ENCODE measurements around the gene LYPD5.
"Not testable (repeated sequence)": the region's sequence is repeated elsewhere in the genome, so short reads cannot be mapped to it uniquely, and the experiment has no call there.

LYPD5 gene

DNA sequence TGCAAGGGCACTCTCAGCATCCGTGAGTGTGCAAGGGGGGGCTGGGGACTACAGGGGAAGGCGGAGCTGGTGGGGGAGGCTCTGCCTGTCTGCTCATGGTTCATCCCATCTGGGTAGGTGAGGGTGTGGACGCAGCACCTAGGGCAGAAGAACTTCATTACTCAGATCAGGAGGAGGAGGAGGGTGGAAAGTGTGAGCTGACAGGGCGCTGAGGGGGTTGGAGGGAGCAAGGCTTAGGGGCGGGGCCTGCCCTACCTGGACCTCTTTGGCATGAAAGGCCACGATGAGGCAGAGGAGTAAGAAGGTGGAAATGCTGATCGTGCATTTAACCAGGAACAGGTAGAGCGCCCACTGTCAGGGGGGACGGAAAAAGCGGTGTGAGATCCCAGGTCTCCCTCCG is 26.0 kb downstream of the LYPD5 start:
- no peak for FAIRE-seq

DNA sequence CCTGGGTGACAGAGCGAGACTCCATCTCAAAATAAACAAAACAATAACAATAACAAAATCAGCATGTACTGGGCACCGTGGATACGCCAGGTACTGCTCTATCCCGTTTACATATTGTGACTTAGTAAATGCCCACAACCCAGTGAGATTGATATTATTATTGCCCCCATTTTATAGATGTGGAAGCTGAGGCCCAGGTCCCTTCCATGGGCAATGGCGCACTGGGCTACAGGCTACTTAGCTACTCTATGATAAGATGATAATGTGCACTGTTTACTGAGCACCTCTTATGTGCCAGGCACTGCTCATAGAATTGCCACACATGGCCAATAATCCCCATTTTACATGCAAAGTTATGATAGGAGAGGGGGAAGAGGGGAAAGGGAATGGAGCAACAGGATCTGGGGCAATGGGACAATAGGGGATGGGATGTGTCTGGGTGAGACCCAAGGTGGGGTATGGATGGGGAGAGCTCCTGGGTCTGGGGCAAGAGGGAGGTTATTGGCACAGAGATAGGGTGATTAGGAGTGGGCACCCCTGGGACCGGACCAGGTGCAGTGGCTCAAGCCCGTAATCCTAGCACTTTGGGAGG is 26.9 kb downstream of the LYPD5 start:
- FAIRE-seq = no peak

DNA sequence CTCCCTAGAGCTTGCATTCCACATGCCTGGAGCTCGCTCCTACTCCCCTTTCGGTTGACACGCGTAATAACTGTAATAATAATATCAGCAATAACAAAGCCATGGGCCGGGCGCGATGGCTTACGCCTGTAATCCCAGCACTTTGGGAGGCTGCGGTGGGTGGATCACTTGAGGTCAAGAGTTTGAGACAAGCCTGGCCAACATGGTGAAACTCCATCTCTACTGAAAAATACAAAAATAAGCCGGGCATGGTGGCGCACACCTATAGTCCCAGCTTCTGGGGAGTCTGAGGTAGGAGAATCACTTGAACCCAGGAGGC is 27.3 kb downstream of the LYPD5 start:
- not testable (repeated sequence) for FAIRE-seq

DNA sequence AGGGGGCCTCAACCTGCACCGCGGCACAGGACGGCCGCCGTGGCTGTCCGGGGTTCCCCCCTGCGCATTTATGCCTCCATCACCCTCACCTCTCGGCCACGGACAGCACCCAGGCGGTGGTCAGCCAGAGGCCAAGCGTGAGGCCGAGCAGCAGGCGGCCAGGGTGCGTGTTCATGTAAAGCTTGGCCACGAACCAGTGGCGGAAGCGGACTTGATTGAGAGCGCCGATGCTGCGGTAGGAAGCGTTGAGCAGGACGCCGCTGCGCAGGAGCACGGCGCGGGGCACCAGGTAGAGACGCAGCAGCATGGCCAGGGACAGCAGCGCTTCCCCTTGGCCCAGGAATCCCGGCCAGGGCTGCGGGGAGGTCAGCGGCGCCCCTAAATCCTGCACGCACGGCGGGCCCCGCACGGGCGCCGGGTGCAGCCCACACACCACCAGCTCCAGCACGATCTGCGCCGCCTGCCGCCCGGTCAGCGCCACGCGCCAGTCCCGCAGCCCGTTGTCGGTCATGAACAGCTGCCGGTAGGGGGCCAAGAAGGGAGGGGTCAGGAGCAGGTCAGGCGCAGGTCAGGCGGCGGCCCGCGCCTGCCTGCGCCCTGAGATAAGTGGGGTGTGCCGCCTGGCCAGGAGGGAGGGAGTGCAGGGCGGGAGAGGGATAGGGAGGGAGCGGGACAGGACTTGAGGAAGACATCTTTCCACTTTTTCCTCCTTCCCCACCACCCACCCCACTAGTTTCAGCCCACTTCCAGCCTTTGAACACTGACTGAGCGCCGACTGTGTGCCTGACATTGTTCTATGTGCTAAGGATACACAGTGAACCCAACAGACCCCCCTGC is 27.9 kb downstream of the LYPD5 start:
- FAIRE-seq = no peak

DNA sequence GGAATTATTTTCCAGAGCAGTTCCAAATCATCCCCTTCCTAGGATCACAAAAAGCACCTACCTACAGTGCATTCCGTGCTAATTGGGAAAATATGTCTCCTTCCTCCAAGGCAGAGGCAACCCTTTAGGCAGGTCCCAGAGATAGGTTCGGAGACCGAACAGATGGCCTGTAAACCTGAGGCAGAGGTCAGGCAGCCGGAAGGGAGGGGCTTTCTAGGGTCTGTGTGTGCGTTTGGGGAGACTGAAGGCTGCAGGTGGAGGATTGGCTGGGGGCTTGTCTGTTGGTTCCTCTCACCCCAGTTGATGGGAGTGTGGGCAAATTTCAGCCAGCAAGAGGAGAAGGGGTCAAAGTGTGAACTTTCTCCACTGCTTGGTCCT is 28.5 kb downstream of the LYPD5 start:
- no peak for FAIRE-seq

DNA sequence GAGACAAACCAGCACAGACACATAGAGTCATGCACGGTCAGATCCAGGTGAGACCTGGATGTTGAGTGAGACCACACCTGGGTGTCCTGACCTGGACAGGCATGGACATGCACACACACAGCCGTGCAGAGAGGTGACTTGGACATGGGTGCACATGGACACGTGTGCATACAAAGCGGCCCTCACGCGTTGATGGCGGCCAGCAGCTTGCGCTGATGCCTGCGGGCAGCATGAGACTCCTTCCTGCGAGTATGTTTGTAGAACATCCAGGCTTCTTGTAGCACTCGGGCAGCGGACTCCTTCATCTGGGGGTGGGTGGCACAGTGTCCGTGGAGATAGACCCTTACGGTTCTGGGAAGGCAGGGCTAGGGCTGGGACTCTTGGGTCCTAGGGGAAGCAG is 33.0 kb downstream of the LYPD5 start:
- FAIRE-seq = no peak

DNA sequence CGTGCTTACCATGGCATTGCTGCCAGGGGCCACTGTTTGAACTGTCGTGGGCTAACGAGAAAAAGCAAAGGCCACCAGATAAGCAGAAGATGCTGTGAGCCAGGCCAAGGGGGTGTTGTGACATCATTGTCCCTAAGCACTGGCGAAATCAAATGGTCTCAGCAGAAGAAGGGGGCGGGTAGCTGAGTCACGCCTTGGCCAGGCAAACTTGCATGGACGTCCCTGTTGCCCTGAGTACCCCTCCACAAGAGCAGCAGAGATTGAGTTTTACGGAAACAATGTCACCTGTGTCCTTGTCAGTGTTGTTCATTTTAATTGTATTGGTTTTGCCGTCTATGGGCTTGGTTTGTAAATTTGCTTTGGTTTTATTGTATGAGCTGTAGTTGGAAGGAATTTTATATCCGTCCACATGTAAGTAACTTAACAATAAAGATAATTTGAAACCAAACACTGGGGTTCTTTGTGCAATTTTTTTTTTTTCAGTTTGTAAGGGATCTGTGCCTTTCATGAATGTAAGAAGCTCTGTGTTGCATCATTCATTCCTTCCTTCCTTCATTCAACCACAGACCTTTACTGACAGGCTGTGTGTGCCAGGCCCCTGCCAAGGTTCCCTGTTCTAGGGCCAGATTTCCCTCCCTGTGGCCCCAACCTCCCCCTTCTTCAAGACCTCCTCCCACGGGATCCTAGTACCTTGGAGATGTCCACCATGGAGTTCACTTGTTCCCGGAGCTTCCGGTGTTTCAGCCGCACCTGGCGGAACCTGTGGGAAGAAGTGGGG is 33.8 kb downstream of the LYPD5 start:
- no peak for FAIRE-seq

DNA sequence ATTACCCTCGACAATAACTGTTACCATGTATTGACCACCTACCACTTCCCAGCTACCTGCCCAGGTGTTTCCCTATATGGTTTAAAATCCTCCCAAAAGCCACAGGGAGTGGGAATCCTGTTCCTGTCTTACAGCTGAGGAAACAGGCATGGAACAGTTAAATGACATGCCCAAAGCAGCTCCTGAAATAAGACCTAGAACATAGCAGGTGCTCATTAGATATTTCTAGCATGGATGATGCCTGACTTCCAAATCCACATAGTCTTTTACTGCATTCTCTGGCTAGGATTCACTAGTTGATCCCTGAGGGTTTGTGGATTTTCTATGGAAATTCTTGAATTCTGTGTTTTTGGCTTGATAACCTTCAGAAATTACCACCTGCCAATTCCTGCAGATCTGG is 34.4 kb downstream of the LYPD5 start:
- no peak for FAIRE-seq

DNA sequence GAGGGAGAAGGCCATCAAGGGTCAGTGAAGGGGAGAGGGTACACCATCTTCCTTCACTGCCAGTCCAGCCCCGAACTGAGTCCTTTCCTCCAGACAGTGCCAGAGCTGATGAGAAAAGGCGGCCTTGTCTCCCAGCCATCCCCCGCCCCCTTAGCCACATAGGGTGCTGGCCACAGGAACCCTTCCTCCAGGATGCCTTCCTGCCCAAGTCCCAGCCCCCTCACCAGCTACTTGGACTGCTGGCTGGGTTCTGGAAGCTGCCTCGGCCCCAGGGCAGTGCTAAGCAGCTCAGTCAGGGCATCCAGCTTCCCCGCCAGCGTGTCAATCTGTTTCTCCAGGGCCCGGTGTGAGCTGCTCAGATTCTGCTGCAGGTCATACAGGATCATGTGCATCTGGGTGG is 34.9 kb downstream of the LYPD5 start:
- no peak for FAIRE-seq

DNA sequence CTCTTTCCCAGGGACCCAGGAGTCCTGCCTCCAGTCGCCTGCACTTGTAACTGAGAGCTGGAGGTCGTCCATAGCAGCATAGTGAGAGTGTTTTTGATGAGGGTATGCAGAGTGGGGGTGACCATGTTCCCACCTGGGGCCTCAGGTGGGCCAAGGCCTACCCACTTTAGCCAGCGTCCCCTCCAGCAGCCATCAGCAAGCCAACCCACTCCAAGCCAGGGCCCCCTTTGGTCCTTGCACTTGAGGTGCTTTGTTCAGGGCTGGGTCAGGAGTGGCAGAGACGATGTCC is 35.5 kb downstream of the LYPD5 start:
- FAIRE-seq = no peak

DNA sequence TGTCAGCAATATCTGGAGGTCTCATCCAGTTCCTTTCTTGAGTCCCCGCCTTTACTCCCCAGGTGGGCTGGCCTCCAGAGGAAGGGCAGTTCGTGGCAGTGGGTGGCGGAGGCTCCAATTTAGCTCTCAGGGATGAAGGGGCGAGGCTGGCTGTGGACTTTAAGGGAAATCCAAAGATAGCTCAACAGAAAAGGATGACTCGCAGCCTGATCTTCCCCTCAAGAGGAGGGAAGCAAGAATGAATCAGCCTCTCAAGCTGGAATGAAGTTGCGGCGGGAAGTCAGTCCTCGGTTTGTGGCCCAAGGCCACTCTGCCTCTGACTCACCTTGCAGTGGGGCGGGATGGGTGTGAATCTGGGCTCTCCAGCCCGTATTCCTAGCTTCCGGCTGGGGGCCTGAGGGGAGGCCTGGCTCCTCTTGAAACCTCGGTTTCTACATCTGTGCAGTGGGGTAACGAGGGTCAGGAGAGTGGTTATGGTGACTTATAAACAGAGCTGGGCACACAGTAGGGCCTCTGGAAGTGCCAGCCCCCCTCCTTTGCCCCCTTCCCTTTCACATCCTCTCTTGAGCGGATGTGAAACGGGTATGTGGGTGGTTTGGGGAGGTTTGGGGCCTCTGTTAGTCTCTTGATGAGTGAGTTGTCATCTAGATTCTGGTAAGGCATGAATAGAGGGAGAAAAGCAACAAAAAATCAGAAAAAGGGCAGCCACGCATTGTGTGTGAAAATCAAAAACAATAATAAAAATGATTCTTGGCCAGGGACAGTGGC is 37.0 kb downstream of the LYPD5 start:
- no peak for FAIRE-seq

DNA sequence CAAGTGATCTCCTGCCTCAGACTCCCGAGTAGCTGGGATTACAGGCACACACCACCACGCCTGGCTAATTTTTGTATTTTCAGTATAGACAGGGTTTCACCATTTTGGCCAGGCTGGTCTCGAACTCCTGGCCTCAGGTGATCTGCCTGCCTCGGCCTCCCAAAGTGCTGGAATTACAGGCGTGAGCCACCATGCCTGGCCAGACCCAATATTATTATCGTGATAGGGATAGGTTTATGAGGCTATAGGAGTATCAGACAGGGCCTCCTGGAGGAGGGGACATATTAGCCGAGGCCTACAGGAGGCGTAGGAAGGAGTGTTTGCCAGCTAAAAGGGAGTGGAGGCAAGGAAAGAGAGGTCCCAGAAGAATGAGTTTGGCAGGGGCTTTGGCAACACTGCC is 37.6 kb downstream of the LYPD5 start:
- not testable (repeated sequence) for FAIRE-seq

DNA sequence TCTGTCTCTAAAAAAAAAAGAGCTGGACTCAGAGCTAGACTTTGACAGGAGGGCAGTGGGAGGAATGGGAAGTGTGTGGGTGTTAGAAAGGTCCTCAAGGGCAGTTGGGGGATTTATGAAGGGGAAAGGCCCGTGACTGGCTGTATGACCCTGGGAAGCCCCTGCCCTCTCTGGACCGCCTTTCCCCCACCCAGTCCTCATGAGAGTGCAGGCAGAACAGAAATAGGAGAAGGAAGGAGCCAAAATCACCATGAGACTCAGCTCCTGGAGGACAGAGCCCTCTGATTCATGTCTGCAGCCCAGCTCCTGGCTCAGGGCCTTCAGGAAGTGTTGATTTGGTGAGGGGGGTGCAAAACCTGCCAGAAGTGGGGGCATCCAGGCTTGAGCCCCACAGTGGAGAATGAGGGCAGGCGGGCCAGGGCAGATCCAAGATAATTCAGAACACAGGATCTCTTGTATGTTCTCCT is 38.7 kb downstream of the LYPD5 start:
- no peak for FAIRE-seq

DNA sequence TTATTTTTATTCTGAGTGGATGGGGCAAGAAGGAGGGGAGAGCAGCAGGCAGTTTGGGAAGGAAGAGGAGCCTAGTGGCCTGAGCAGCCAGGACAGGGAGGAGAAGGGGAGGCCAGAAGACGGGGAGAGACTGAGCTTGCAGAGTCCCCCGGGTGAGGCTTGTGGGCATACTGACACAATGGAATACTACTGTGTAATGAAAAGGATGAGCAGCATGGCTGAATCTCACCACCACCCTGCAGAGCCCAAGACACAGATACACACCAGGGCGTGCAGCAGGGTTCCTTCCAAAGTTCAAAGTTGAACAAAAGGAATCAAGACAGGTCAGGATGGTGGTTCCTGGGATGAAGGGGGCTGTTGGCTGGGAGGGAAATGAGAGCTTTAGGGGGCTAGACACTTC is 39.4 kb downstream of the LYPD5 start:
- no peak for FAIRE-seq

DNA sequence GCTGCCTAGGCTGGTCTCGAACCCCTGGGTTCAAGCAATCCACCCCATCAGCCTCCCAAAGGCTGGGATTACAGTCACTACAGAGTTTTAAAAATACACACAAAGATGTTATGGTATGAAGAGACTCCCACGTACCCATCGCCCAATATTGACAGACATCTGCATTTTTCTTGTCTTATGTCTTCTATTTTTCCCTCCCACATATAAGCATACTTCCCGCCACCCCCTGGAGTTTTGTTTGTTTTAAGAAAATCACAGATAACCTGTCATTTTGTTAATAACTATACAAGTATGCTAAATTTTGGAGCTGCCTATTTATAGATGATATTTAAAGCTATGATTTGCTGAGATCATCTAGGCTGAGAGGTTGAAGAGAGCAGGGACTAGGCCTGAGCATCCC is 41.3 kb downstream of the LYPD5 start:
- FAIRE-seq = no peak

DNA sequence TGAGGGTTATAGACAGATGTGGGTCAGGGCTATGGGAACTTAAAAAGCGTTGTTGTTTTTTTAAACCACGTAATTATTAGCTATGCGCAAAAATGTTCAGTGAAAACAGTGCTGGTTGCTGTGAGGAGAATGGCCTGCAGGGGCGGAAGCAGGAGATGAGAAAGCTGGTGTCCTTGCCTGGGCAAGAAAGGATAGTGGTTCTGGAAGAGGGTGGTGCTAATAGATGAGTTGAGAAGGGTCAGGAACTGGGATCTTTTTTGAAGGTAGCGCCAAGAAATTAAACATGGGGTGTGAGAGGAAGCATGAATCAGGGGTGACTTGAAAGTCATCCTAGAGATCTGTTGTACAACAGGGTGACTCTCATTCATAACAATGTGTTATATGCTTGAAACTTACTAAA is 42.7 kb downstream of the LYPD5 start:
- FAIRE-seq = no peak

DNA sequence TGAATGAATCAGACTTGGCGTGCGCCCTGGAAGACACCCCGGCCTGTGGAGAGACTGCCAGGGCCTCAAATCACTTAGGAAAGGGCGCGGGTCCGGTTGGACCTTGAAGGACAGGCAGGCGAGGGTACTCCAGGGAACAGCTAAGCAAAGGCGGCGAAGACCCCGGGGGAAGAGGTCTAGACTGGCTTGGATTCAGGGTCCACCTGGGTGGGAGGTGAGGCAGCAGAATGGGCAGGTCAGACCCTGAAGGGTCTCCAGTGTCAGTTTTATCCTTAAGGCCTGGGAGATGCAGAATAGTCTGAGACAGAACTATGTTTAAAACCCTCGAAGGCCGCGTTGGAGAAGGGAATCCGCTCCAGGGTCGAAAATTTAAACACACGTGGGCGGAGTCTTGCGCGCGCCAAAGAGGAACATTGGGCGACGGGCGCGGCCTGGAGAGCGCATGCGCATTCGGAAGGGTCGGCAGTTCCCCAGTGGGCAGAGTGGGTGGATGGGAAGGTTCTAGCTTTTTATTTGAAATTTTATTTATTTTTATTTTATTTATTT is 46.9 kb downstream of the LYPD5 start:
- FAIRE-seq = peak; percentile 95

DNA sequence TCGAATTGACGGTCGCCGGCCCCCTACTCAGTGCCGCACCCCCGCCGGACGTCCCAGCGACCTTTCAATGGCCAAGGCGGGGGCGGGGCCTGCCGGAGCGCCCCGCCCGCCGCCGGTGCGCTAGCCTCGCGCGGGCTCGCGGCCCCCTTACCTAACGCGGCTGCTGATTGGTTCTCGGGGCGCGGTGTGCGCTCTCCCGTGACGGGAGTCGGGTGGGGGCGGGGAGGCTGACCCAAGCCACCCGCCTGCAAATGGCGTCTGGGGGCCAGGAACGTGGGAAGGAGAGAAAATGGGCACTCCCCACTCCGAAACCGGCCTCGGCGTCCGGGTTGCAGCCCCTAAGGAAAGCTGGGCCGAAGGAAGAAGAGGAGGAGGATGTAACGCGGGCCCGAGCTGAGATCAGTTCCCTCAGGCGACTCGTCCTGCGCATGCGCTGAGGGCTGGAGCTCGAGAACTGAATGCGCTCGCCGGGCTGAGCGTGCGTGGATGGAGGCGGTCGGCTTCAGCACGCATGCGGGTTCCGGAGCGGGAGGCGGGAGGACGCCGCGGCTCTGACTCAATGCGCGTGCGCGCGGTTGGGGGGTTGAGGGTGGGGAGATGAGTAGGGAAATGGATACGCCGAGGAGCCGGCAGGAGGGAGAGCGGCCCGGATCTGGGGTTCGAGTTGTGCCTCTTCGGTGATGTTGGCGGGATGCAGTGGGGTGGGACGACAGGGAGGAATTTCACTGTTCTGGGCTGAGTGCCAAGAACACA is 47.6 kb downstream of the LYPD5 start, which contains the start of gene SMG9:
Gene SMG9, minus strand, starts transcription at position 460 of the 753 bp plus-strand sequence. CDS start 4,221 bp downstream, outside the sequence.
- FAIRE-seq = peak; percentile 69

DNA sequence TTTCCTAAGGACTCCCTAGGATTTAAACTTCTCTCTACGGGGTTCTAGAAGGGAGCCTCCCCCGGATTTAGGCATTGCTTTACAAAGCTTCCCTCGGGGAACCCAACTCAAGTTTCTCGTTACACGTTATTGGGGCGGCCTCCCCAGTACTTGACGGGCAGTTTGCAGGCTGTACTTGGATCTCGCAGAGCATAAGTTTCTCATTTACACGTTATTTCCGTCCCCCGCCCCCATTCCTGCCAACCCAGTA is 48.1 kb downstream of the LYPD5 start:
- no peak for FAIRE-seq

DNA sequence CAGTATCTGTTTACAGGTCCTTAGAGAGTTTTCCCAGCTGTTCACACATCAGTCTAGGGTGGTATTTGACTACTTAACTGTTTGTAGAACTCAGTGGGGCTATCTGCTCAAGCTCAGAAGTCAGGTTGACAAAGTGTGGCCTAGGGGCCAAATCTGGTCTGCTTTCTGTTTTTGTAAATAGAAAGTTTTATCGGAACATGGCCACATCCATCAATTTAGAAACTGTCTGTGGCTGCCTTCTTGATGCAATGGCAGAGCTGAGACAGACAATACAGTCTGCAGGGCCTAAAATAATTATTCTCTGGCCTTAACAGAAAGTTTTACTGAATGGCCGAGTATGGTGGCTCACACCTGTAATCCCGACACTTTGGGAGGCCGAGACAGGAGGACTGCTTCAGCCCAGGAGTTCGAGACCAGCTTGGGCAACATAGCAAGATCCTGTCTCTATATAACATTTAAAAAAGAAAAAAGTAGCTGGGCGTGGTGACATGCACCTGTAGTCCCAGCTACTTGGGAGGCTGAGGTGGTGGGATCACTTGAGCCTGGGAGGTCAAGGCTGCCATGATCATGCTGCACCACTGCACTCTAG is 49.9 kb downstream of the LYPD5 start:
- FAIRE-seq = no peak

DNA sequence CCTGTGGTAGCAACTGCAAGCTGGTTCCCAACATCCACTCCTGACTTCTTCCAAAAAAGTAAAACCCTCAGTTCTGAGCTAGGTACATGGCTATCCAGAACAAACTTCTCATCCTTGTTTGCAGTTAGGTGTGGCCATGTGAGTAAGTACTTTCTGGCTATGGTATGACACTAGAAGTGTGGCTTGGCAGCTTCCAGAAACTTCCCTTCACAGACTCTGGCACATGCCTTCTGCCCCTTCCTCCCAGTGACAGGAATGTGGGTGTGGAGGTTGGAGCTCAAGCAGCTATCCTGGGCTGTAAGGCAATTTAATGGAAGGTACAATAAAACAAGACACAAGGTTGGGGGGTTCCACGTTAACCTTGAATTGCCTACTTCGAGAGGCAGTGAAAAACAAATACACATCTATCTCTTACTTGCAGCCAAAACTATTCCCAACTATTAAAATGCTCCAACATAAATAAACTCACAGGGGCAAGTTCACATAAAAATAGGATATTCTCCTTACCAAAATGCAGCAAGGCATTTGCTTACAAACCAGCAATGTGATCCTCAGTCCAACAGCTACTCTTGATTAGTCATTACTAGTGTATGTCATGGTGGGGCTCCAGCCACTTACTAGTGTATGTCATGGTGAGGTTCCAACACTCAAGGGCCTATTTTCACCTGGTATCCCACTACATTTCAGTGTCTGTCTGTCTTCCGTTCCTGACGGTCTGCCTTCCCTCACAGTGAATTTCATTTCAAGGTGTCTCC is 50.6 kb downstream of the LYPD5 start:
- FAIRE-seq = no peak
